Kidney (tissue), 14 donors: ENCODE results near the gene LTBP2. TPM values are rescaled to one million over a fixed set of nuclear protein-coding genes. Genes with fewer than 3 reads are reported as not detected.
A peak's percentile ranks its signal among the peaks of the same experiment; 100 is the strongest.

Source experiments
- DNase-seq, 5 donors: peaks; one replicate each; pipeline ENCODE4 v3.0.0-alpha.2; 2013 to 2020
- FAIRE-seq: peaks from 2 replicates; lab custom pipeline; 2012; peaks lifted over from hg19 to GRCh38; lab: Jason Lieb, UNC
- H3K27ac ChIP-seq, 2 donors: one replicate each; pipeline ENCODE4 v1.7.0; 2013; ENCODE audit warnings: low read depth in 2 of 2, low read length in 2 of 2, inconsistent platforms in 1 of 2
- H3K27me3 ChIP-seq: one replicate; pipeline ENCODE4 v1.7.1; 2013; ENCODE audit warnings: low read length, inconsistent platforms; ENCODE audit not compliant: control insufficient read depth, insufficient read depth
- H3K36me3 ChIP-seq, 3 donors: one replicate each; pipeline versions ENCODE4 v1.7.0 to v1.7.1; 2013; ENCODE audit warnings: low read length in 3 of 3, control low read depth in 1 of 3, inconsistent platforms in 1 of 3; ENCODE audit not compliant: insufficient read depth in 3 of 3, control insufficient read depth in 2 of 3
- H3K4me1 ChIP-seq, 3 donors: one replicate each; pipeline versions ENCODE4 v1.7.0 to v1.7.1; 2013; ENCODE audit warnings: low read length in 3 of 3, inconsistent platforms in 1 of 3, low read depth in 1 of 3; ENCODE audit not compliant: control insufficient read depth in 2 of 3, insufficient read depth in 2 of 3
- H3K4me3 ChIP-seq, 3 donors: one replicate each; pipeline versions ENCODE4 v1.7.0 to v1.8.1; 2013; ENCODE audit warnings: low read length in 3 of 3, control low read depth in 1 of 3, inconsistent platforms in 1 of 3
- H3K9ac ChIP-seq, 3 donors: one replicate each; pipeline versions ENCODE4 v1.7.0 to v1.7.1; 2013; ENCODE audit warnings: low read length in 3 of 3, control low read depth in 1 of 3, inconsistent platforms in 1 of 3
- H3K9me3 ChIP-seq, 3 donors: one replicate each; pipeline versions ENCODE4 v1.7.0 to v1.7.1; 2013; ENCODE audit warnings: low read length in 3 of 3, control low read depth in 1 of 3, inconsistent platforms in 1 of 3; ENCODE audit not compliant: control insufficient read depth in 2 of 3, insufficient read depth in 1 of 3
- intact Hi-C: fragments of 100-400 bp; cut with DNase I; formaldehyde crosslinking; loops from one replicate; pipeline ENCODE4 v1.11.1; 2022
- polyA plus RNA-seq: library from polyadenylated mRNA; stranded (reverse); fragments of 350-450 nt; fragmentation: Illumina TruSeq; extraction: RNeasy Lipid Tissue Mini Kit (QIAGEN cat#74804); gene quantifications from one replicate; pipeline ENCODE4 v1.2.3, GENCODE V29; 2014; ENCODE audit warnings: low read depth, low replicate concordance; ENCODE audit not compliant: insufficient read depth
- total RNA-seq: library from RNA; stranded (reverse); fragmentation: NEBNext Ultra II Directional; extraction: Animal tissue kit (Norgen Biotek cat#: 25700); gene quantifications from one replicate; pipeline ENCODE4 v1.2.1, GENCODE V29; 2021
- TF ChIP-seq, protein P1 (sequence below): IDR thresholded peaks from 3 replicates; pipeline ENCODE4 v1.5.1; 2012; ENCODE audit warnings: mild to moderate bottlenecking, moderate library complexity, borderline replicate concordance; ENCODE audit not compliant: insufficient read depth; ENCODE audit errors: extremely low read depth
- donor health status: control.
- donor health status: control.
- donor health status: control.
- donor health status: control.
- donor health status: control.
- donor health status: DM: yes; HTN: yes; CAD: no.
- donor health status: Normal renal cell carcinoma (clear cell type).

The LTBP2 gene
- total and polyA plus RNA-seq, 2 donors from 2014 or later: 2.9 to 10.4 TPM

DNA sequence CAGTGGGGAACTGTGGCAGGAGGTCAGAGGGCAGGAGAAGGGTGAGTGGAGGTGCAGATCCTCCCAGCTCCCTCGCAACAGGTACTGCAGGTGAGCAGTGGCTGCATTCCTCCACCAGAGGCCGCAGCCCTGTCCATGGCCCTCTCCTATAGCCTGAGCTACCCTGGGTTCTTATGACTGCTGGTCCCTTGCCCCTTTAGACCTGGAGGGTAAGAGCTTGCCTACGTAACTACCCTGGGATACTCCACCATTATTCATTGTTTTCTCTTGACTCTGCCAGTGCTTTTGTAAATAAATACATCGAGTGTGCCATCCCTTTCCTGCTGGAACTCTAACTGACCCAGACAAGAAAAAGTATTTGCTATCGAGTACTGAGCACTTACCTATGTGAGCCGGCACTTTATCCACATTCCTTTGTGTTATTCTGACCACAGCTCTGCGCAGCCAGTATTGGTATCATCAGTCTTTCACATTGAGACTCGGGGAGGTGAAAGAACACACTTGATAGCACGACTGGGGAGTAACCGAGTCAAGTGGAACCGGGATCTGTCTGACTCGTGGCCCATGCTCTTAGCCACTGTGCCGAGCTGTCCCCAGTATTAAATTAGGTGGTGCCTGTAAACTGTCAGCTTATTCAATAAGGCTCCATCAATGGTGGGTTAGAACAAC is 38.5 kb downstream of the LTBP2 start:
- Histone ChIP-seq H3K9me3 (no peaks in the 10 kb centered on the region), H3K27me3 (no peaks in the 10 kb centered on the region), H3K36me3 (no peaks in the 10 kb centered on the region), H3K4me3 (no peak overlapping the region), H3K9ac (no peak overlapping the region), H3K27ac (peak overlapping the region; percentile 82 to 89), H3K4me1 (peaks cover 4 to 26% (median 24%) of the 10 kb centered on the region in 3 donors)
- intact Hi-C loops: no loop called here
- peak in 3 of 5 donors; percentile 41 to 67 (median 43) for DNase-seq
- TF ChIP-seq, protein P1, sequence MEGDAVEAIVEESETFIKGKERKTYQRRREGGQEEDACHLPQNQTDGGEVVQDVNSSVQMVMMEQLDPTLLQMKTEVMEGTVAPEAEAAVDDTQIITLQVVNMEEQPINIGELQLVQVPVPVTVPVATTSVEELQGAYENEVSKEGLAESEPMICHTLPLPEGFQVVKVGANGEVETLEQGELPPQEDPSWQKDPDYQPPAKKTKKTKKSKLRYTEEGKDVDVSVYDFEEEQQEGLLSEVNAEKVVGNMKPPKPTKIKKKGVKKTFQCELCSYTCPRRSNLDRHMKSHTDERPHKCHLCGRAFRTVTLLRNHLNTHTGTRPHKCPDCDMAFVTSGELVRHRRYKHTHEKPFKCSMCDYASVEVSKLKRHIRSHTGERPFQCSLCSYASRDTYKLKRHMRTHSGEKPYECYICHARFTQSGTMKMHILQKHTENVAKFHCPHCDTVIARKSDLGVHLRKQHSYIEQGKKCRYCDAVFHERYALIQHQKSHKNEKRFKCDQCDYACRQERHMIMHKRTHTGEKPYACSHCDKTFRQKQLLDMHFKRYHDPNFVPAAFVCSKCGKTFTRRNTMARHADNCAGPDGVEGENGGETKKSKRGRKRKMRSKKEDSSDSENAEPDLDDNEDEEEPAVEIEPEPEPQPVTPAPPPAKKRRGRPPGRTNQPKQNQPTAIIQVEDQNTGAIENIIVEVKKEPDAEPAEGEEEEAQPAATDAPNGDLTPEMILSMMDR: peak; percentile 33
- no peak for FAIRE-seq

DNA sequence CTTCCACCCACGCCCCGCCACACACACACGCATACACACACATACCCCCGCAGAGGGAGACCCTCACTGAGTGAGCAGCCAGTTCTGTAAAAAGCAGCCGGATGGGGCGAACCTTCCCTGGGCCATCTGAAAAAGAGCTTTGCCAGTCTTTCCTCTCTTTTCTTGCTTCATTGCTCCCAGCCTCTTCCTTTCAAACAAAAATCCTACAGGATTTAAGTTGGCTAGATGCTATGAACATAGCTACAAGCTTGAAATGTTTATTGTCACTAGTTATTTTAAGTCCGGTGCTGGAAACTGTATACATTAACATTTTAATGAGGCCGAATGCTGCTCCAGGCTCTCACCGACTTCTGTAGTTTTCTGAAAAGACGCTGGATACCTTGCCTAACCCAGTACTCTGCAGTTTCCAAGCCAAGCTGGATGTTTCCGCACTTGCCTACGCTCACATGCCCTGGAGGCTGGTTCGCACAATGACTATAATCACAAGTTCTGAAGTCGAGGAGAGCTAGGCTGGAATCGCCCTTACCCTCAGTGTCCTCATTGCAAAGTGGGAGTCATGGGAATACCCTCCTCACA is 39.2 kb downstream of the LTBP2 start:
- Histone ChIP-seq H3K9ac (peak overlapping the region in 2 of 3 donors; percentile 22 to 51), H3K27ac (peak overlapping the region; percentile 82 to 89), H3K27me3 (no peaks in the 10 kb centered on the region), H3K9me3 (no peaks in the 10 kb centered on the region), H3K36me3 (no peaks in the 10 kb centered on the region), H3K4me1 (peaks cover 4 to 28% (median 24%) of the 10 kb centered on the region in 3 donors), H3K4me3 (peak overlapping the region; percentile 32 to 35 (median 33))
- intact Hi-C loops: no loop called here
- DNase-seq (peak in 4 of 5 donors; percentile 63 to 93 (median 80)), FAIRE-seq (no peak)
- TF ChIP-seq, protein P1: no peak

DNA sequence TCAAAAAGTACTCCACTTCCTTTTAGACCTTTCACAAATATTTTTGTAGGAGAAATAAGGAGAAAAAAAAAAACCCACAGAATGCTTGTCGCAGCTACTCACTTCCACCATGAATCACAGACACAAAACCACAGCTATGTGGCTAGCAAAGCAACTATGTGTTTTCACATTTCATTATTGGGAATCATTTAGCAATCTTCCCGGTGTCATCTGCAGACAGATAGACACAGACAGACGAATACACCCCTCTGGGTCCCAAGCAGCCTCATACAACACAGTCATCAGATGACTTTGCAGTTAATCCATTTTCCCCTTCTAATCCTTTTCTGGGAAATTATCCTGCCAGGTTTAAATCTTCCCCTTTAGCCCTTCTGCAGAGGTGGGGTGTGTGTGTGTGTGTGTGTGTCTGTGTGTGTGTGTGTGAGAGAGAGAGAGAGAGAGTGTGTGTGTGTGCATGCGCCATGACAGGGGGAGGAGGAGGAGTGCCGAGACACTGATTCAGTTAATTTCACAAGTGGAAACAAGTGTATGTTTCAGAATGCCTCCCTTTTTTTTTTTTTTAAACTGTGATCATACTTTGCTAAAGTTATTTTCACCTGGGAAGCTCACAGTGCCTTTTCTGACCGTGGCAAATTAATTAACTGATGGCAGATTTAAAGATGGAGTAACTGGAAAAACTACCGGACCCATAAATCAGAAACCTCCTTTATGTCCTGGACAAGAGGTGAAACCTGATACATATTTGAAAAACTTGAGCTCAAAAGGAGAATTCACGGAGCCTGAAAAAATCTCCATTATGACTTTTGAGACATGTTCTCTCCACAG is 39.9 kb downstream of the LTBP2 start:
- H3K4me1 ChIP-seq: peaks cover 4 to 28% (median 24%) of the 10 kb centered on the region in 3 donors

More for the DNA sequence above, 39.9 kb downstream of the LTBP2 start:
- intact Hi-C loops: no loop called here
- FAIRE-seq (no peak), DNase-seq (peak in 3 of 5 donors; percentile 79 to 89 (median 81))
- TF ChIP-seq, protein P1: no peak
- H3K9ac ChIP-seq: peak overlapping the region in 2 of 3 donors; percentile 22 to 51
- no peaks in the 10 kb centered on the region for H3K36me3 ChIP-seq
- no peaks in the 10 kb centered on the region for H3K9me3 ChIP-seq
- peak overlapping the region; percentile 82 to 89 for H3K27ac ChIP-seq
- no peaks in the 10 kb centered on the region for H3K27me3 ChIP-seq
- H3K4me3 ChIP-seq: peak overlapping the region; percentile 21 to 35 (median 33)
